Activated CD4-positive, alpha-beta T cell treated with anti-CD3 and anti-CD28 coated beads, Interleukin-2, Interleukin-4, amounts not matched to agents 100 ng/mL and 50 ng/mL, durations not matched to agents 16 hours and 8 hours (primary cell): ENCODE data around the gene FSTL4.
A peak's percentile ranks its signal among the peaks of the same experiment; 100 is the strongest.

Experiments
- DNase-seq: peaks from one replicate; pipeline ENCODE4 v3.0.0-alpha.2; 2020; ENCODE audit warnings: low spot score

FSTL4 gene

DNA sequence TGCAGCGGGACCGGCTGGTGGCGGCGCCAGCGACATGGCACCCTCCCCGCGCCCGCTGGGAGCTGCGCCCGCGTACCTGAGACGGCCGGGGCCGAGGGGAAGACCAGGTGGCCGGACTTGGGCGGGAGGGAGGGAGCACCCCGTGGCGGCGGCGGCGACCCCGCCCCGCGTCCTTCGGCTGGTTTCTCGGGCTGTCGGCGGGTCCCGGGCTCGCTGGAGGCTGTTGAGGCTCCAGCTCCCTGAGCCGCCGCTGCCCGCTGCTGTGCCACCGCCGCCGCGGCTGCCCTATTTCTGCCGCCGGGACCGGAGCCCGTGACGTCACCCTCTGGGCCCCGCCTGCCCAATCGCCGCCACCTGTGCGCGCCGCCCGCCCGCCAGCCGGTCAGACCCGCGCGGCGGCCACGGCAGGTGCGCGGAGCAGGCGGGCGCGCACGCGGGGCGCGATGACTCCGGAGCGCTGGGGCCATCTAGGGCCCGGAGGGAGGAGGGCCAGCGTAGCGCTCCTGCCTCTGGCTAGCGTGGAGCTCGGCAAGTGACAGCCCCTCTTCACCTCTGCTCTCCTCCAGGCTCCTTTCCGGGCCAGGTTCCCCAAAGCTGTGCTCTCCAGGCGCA lies at the start of gene FSTL4:
Gene FSTL4 (minus strand): TSS at position 293 of the 612 bp plus-strand sequence.
- DNase-seq: peak; percentile 15

DNA sequence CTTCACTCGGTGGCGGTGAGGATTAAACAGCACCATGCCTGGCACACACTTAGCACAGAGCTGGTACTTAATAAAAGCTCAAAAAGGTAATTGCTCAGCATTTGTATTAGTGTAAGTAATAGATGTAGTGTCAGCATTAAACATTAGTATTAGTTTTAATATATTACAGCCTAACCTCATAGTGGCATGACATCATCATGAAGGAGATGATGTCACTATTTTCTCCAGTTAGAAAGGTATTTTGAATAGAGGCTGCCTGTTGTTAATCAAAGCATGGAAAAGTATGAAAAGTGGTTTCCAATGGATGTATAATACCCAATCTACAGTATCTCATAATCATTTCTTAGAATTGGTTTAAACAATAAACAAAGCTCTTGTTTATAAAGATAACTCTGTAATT lies 49.0 kb upstream of the FSTL4 start:
- no peak for DNase-seq

DNA sequence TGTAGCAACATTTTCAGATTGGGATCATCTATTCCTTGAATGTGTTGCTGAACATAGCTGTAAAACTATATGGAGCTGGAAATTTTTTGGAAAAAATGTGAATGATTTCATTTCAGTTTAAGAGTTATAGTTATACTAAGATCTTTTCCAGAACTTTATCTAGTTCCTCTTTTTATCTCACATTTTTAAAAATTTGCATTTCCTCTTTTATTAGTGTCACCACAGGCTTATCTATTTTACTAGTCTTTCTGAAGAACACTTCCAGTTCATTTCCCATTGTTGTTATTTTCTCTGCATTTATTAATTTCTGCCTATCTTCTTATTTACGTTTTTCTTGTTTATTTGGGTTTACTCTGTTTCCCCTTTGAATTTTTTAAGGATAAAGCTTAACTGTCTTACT lies 46.0 kb upstream of the FSTL4 start:
- no peak for DNase-seq

DNA sequence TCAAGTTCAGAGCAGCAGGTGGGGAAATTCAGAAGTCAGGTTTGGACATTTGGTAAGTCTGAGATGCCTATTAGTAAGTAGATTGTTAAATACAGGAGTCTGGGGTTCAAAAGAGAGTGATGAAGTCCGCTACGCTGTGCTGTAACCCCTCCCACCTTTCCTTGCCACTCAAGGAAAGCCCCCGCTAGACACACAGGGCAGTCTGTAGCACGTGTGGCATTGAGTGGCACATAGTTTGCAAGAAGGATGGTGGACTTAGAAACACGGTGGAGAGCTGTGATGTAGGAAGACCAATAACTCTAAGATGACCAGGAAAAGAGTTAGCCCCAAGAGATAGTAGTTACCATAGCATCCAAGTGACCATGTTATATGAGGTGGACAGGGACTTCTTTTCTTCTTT lies 44.7 kb upstream of the FSTL4 start:
- DNase-seq: no peak

DNA sequence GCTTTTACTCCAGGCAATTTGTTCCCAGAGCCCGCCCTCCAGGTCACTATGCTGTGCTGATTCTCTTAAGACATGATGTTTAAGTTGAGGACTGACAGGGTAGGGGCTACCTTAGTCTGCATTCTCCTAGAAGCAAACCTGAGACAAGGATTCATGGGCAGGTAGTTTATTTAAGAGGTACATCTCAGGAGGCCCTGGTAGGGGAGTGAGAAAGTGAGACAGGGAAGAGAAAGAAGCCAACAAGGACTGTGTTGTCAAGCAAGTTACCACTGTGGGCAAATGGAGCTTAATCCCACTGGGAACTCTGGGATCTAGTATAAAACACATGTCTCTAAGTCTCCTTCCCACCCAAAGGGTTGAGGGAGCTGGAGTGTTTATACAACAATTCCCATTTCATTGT lies 43.6 kb upstream of the FSTL4 start:
- no peak for DNase-seq

DNA sequence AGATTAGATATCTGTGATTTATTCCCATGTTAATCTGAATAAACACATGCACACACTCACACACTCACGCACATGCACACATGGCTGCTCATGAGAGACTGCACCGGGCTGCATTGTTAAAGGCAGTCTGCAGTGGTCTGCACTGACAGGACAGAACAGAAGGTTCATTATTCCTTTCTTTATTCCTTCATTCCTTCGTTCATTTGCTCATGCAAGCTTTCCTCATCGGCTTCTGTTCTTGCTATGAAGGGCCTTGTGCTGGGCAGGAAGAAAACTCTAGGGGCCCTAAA lies 41.4 kb upstream of the FSTL4 start:
- no peak for DNase-seq

DNA sequence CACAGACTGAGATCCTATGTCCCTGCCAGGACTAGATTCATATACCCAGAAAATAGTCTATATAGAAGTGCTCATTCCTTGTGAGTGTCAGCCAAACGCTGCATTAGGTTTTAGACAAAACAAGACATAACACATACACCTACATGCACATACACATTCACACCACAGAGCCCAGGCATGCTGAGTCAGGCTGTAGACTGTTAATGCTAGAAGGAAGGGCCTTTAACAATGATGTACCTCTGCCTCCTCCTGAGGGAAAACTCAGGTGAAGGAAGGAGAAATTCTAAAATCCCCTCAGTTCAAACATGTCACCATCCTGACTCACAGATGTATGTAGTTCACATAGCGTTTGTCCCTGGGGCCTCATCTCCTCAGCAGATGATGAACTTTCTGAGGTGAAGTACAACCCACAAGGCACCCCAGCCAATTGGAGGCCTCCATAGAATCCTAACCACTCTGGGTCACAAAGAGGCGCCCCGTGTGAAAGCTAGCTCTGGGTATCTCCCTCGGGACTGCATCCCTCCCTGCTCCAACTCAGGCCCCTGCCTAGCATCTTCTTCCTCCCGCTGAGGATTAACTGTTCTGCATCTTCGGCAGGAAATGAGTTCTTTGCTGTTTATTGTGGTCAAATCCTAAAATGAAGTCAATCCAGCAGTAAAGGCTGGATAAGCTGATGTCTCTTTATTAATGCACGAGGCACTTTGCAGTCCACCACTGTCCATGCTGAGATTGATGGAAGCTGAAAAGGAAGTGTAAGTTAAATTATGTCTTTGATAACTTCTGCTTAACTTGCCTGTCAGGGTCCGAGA lies 40.8 kb upstream of the FSTL4 start:
- DNase-seq: no peak

DNA sequence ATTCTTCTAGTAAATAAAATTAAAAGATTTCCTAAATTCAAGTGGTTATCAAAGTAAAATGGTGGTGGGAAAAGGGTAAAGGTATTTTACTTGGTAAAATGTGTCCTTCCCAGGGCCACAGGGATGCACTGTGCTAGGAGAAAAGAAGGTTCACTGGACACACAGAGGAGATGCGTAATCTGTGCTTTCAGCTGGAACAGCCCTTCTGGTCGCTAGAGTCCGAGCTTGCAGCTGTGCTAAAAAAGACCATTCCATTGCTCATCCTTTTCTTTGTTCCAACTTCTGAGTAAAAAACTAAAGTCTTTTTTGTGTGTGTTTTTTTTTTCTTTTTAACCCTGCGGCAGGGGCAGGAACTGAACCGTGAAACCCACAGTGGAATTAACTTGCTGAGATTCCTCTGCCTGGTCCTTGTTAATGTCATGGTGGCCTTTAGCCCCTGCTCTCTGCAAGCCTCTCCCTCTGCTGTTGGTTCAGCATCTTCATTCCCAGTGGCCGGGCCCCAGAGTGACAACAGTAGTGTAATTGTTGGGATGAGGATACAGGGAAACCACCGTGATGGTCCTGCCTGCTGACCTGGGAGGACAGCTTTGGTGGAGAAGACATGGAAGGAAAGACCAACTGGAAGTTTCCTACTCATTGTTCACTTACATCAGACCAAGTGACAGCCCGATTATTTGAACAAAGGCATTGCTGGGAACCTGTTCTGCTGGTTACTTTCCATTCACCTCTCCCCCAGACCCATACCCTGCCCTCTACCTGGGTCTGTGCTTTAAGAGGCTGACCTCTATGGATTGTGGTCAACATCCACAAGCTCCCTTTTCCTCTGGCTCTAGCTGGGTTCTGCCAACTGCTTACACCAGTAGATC lies 31.9 kb upstream of the FSTL4 start:
- no peak for DNase-seq

DNA sequence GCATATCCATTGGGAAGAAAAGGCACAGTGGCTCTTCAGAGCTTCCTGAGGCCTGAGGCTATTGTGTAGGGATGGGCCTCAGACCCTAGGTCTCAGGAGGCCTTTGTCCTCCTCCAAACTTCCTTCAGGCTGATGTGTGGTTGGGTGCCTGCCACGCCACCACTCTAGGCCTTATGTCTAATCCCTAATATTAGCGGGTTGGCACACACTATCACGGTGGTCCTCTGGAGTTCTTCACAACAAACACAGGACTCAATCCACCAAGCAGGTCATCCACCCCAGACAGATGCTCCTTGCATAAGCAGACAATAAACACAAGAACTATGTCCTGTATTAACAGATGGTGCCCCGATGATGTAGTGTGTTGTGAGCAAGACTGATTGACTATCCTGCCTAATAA lies 31.0 kb upstream of the FSTL4 start:
- no peak for DNase-seq

DNA sequence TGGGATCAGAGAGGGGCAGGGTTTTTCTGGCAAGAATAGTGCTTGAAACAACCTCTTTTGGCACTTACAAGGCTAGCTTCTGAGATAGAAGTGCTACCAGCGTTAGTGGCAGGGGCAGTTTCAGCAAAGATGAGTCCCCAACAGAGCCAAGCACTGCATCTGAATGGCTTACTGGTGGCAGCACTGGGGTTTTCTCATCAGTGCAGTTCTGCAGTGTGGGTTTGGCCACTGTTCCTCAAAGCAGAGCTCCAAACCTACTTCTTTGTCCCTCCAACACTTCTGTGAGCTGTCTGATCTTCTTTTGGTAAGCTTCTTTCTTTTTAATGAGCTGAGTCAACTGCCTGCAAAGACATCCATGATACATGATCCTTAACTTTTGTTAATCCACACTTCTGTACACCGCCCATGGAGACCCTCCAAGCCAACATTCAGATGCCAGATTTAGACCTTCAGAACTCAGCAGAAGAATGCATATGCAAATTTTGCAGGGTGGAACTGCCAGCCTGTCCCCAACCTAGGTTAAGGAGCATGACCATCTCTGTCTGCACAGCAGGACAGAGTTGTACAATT lies 29.9 kb upstream of the FSTL4 start:
- DNase-seq: no peak

DNA sequence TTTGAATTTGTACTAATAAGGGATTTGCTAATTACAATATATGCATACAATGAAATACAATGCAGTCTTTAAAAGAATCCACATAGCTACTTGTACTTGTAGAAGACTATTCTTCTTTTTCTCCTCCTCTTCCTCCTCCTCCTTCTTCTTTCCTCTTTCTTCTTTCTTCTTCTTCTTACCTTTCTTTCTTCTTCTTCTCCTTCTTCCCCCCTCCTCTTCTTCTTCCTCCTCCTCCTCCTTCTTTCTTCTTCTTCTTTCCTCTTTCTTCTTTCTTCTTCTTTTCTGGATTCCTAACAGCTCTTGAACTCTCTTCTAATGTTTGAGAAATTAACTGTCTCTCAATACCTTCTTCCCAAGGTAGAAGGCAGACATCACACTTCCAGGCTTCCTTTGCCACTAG lies 29.3 kb upstream of the FSTL4 start:
- no peak for DNase-seq

DNA sequence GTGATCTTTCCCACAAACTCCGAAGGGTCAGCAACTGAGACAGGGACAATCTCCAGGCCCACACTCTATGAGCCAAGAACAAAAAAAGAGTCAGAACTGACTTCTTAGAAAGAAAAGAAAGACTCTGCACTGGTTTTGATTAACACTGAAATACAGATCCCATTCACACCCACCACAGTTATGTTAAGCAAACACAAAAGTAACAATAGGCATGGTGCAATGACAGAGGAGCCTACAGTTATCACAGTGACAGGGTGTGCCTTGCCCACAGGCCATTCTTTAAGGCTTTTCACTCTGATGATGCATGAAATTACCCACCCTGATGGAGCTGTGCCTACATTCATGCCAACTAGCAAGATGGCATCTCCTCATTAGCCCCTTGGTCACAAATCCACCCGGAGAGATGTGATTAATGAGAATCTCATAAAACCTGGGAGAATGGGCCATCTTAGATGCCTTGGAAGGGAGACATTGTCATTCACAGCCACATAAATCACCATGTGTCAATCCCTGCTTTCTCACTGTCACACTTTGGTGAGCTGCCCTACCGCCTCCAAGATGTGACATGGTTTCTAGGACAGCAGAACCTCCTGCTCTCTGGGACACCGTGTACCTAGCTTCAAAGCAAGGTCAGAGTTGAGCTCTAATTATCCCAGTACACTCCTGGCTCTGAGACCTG lies 27.6 kb upstream of the FSTL4 start:
- DNase-seq: no peak

DNA sequence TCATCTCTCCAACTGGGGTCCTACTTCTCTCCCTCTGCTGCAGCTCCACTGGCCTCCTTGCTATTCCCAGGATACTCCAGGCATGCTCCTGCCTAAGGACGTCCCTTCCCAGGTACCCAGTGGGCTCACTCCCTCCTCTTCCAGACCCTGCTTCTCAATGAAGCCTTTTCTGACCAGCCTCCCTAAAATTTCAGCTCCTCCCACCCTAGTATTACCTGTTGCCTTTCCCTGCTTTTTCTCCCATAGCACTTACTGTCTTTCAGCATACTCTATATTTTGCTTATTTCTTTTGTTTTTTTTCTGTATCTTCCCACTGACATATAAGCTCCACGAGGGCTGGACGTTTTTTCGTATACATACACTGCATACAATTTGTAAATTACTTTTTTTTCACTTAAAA lies 26.1 kb upstream of the FSTL4 start:
- DNase-seq: no peak

DNA sequence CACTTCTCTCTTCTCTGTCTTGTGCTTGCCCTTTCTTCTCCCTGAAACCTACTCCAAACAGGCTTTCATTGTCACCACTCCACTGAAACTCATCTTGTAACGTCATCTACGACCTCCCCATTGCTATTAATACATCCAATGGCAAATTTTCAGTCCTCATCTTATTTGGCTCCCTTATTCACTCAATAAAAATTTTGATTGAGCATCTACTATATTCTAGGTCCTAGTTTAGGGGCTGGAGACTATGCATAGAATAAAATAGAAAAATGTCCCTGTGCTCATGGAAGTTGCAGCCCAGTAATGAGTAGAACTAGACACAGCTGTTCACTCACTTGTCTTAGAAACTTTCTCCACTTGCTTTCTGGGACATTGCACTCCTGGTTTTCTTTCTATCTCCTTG lies 24.9 kb upstream of the FSTL4 start:
- DNase-seq: no peak

DNA sequence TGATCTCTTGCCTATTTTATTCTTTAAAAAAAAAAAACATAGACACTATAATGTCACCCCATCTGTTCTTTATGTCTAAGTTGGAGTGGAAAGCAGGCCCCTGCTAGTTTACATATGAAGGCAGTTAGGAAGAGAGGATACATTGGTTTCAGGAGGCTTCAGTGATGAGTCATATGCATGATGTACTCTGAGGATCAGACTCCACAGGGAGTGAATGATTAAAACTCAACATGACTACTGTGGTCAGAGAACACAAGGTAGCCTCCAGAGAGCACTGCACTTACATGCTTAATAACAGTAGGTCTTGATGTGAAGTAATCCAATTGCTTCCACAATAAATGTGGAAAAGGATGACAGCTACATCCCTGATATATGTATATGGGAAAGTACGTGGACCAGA lies 22.7 kb upstream of the FSTL4 start:
- no peak for DNase-seq

DNA sequence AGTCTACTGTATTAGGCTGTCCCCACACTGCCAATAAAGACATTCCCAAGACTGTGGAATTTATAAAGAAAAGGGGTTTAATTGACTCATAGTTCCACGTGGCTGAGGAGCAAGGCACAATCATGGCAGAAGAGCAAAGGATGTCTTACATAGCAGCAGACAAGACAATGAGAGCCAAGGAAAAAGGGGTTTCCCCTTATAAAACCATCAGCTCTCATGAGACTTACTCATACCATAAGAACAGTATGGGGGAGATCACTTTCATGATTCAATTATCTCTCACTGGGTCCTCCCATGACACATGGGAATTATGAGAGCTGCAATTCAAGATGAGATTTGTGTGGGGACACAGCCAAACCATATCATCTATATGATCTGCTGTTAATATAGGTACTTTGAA lies 14.8 kb upstream of the FSTL4 start:
- DNase-seq: no peak

DNA sequence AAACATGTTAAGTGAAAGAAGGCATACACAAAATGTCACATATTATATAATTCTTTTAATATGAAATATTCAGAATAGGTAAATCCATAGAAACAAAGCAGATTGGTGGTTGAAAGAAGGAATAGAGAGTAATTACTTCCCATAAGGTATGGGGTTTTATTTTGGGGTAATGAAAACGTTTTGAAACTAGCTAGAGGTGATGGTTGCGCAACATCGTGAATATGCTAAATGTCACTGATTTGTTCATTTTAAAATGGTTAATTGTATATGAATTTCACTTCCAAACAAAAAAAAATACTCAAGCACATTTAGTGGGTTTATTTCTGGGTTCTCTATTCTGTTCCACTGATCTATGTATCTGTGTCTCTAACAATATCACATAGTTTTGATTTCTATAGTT lies 12.0 kb upstream of the FSTL4 start:
- DNase-seq: no peak

DNA sequence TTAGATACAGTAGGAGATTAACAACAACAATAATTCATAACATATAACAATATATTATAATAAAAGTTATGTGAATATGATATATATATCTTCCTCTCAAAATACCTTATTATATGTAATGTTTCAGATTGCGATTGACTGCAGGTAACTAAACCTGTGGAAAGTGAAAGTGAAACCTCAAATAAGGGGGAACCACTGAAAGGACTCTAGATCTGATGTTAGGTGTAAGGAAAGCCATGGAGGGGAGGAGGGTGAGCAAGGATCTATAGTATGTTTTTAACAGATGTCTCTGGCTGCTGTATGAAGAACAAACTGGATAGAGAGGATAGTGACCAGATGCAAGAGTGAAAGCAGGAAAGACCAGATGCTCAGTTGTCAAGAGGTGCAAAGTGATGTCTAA lies 5.8 kb upstream of the FSTL4 start:
- DNase-seq: no peak

DNA sequence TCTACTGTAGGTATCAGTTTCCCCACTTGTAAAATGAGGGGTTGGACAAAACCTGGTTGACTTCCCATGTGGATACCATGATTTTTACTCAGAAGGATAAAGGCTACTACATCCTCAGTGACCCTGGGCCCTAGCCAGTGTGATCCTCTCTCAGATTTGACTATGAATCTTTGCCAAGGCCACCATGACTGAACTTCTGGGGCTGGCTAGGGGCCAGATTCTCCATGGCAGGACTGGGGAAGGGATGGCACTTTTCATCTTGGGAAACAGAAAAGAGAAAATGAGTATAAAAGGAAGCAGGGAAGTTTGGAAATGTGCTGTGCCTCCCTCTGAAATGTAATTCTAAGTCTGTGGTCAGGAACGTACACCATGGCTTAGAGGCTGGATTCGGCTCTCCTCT lies 1.4 kb upstream of the FSTL4 start:
- no peak for DNase-seq

DNA sequence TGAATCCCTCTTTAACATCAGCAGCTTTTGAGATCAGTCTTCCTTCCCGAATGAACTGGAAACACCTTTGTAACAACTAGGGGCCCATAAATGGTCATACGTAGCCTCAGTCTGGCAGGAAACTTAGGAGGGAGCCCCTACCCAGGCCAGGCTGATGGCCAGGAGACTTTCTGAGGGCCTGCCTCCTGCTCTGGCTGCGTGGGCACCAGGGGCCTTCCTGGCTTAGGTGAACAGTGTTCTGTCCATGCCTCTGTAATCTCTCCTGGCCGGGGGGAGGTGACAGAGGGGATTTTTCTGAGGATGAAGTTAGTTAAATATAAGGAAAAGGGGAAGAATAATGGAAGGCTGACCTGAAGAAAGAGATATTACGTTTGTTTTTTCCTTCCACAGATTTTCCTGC lies 843 bp upstream of the FSTL4 start:
- DNase-seq: no peak

DNA sequence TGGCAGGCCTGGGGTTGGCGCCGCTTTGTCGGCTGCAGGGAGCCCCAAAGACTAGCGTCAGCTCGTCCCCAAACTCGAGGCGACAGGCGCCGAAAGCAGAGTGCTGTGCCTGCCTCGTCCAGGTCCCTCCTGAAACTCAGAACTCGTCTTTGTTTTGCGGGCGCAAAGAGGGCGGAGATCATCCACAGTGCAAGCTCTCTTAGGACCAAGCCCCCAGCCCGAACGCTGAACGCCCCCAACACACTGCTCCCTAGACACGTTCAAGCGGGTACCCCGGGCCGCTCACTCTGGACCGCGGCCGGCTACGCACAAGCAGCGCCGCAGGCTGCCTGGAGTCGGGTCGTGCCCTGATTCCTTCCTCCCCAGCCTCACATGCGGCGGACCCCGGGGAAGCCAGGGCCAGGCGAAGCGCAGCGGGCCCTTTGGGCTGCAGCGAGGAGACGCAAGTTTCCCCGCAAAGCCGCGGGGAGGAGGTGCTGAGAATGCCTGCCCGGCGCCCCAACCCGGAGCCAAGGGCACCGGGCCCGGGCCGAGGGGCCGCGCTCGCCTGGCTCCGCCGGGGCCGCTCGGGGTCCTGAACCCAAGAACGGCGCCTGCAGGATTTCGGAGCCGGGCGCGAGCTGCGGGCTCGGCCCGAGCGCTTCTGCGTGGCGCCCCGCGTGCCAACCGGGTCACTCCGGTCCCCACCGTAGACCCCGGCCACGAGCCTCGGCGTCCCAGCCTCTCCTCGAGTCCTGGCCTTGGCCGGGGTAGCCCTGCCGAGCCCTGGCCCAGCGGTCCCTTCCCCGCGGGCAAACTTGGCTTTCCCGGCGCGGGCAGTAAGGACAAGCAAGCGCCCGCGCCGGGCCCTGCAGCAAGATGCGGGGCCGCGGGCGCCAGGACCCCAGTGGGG lies 738 bp downstream of the FSTL4 start:
- DNase-seq: no peak
